KOPT-K1 (cell line): ENCODE measurements around the gene POLG2.

Source experiments
- H3K27ac ChIP-seq: fragments of 200-600 bp; sonication (generic); 2 replicates; pipeline ENCODE4 v1.5.1; 2016; ENCODE audit warnings: antibody characterized with exemption, mild to moderate bottlenecking, low read depth, low read length; ENCODE audit not compliant: poor library complexity, severe bottlenecking
- H3K36me3 ChIP-seq: fragments of 200-600 bp; sonication (generic); 2 replicates; pipeline ENCODE4 v1.5.1; 2017; ENCODE audit warnings: antibody characterized with exemption, mild to moderate bottlenecking, low read length, moderate library complexity; ENCODE audit not compliant: insufficient read depth
- H3K9me3 ChIP-seq: fragments of 200-600 bp; sonication (generic); 2 replicates; pipeline ENCODE4 v1.5.1; 2017; ENCODE audit warnings: antibody characterized with exemption, low read length, mild to moderate bottlenecking; ENCODE audit not compliant: insufficient read depth, poor library complexity, severe bottlenecking

POLG2 gene

GRCh38 chr17:64496786-64497564 lies at the start of gene POLG2:
TSS of gene POLG2 (minus strand) at chr17:64497054. CDS start at chr17:64496968, 86 bp downstream.
- H3K27ac ChIP-seq = peak within 1 kb of the TSS; percentile 90
- peaks cover 73% of the 10 kb centered on the region for H3K36me3 ChIP-seq
- no peaks in the 10 kb centered on the region for H3K9me3 ChIP-seq

- H3K27ac ChIP-seq = no peak overlapping the region
- H3K9me3 ChIP-seq = no peaks in the 10 kb centered on the region
- peaks cover 96% of the 10 kb centered on the region for H3K36me3 ChIP-seq
Observed at GRCh38 chr17:64544742-64545141, 47.9 kb upstream of the POLG2 start.

GRCh38 chr17:64540118-64540776 lies 43.4 kb upstream of the POLG2 start:
- Histone ChIP-seq H3K36me3 (peaks cover 96% of the 10 kb centered on the region), H3K9me3 (no peaks in the 10 kb centered on the region), H3K27ac (no peak overlapping the region)

DNA sequence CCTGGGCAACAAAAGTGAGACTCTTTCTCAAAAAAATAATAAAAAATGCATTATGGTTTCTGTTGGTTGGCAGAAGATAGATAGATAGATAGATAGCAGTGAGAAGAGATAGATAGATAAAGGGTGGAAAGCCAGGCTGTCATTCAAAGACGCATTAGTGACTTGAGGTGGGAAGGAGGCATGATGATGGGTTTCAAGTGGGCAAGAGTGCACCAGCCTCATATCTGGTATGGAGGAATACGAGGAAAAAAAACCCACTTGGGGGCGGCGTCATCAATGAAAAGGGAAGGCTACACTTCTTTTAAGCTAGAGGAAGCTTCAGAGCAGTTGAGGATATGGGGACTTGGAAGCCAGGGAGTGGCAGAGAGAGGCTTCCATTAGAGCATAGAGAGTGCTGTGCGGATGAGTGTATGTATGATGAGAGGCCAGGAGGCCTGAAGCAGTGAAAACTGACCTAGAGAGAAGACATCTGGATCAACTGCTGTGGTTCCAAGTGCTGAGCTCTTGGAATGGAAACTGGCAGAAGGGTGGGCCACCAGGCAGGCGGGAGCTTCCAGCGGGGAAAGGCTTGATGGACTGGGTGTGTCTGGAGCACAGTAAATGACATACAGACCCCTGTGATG lies 41.8 kb upstream of the POLG2 start:
- H3K36me3 ChIP-seq = peaks cover 96% of the 10 kb centered on the region
- H3K27ac ChIP-seq = no peak overlapping the region
- H3K9me3 ChIP-seq = no peaks in the 10 kb centered on the region

DNA sequence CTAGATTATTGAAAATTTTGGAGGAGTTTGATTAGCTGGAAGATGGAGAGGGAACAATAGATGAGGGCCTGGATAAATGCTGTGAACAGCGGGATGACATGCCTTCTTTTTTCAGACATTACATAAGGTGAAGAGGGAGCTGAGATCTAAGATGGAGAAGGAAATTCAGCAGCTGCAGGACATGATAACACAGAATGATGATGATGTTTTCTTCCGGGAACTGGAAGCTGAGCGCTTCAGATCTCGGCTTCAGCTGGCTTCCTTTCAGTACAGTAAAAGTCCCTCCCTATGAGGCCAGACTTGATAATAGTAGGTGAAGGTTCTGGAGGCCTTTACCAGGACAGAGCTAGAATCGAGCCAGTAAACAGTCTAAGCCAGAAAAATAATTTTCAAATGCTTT lies 40.6 kb upstream of the POLG2 start:
- Histone ChIP-seq H3K36me3 (peaks cover 99% of the 10 kb centered on the region), H3K9me3 (no peaks in the 10 kb centered on the region), H3K27ac (no peak overlapping the region)

DNA sequence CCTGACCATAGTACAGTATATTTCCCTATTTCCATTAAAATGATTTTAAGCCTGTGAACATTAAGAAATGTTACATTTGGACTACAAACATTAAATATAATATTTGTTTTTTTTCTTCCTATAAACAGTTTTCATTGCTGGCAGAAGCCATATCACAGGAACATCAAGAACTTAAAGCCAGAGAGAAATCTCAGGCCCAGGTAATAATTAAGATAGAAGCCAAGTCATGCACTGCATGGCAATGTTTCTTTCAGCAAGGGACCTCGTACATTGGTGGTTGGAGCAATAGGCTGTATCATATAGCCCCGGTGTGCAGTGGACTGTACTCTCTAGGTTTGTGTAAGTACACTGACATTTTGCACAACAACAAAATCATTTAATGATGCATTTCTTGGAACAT lies 40.1 kb upstream of the POLG2 start:
- Histone ChIP-seq H3K36me3 (peaks cover 99% of the 10 kb centered on the region), H3K27ac (no peak overlapping the region), H3K9me3 (no peaks in the 10 kb centered on the region)

DNA sequence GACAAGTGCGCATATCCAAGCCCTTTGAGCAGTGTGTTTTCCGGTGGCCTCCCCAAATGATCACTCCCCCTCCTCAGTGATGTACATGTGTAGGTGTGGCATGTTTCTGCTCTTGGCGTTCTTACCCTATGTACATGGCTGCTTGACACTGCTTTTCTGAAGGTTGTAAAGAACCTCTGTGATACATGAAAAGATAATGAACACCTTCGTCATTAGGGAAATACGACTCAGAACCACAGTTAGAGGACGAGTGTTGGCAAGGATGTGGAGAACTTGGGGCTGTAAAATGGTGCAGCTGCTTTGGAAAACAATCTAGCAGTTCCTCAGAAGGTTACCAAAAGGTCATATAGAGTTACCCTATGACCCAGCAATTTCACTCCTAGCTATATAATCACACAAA lies 38.5 kb upstream of the POLG2 start:
- Histone ChIP-seq H3K9me3 (no peaks in the 10 kb centered on the region), H3K27ac (no peak overlapping the region), H3K36me3 (peaks cover 100% of the 10 kb centered on the region)

DNA sequence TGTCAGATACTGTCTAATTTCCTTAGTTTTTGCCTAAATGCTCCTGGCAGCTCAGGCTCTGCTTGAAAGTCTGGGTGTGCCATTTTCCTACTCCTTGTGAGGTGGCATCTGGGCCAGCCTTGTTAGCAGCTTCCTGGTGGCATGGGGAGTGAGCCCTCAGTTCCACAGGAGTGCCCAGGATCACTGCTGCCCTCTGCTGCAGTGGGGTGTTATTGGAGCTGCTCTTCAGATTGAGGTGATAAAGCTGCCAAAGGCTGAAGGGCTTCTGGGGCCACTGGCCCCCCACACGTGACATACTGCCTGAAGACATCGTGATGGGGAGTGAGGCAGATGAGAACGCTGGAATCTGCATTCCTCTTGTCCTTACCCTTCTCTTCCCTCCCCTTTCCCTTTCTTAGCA lies 37.3 kb upstream of the POLG2 start:
- Histone ChIP-seq H3K36me3 (peaks cover 100% of the 10 kb centered on the region), H3K9me3 (no peaks in the 10 kb centered on the region), H3K27ac (no peak overlapping the region)

DNA sequence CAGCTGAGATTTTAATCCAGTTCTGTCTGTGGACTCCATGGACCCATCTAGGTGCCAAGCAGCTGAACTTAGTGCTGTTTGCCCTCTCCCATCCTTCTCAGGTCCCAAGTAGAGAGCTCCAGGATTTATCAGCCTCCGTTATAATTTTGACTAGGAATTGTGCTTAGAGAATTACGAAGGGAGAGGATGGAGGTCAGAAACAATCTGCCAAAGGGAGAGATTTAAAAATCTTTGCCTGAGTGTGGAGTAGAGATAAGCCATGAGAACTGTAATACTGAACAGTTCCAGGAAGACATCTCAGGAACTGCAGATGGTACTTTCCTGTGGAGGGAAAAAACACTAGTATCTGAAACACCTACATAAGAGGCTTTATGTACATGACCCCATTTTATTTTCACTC lies 36.9 kb upstream of the POLG2 start:
- Histone ChIP-seq H3K27ac (no peak overlapping the region), H3K9me3 (no peaks in the 10 kb centered on the region), H3K36me3 (peaks cover 100% of the 10 kb centered on the region)

DNA sequence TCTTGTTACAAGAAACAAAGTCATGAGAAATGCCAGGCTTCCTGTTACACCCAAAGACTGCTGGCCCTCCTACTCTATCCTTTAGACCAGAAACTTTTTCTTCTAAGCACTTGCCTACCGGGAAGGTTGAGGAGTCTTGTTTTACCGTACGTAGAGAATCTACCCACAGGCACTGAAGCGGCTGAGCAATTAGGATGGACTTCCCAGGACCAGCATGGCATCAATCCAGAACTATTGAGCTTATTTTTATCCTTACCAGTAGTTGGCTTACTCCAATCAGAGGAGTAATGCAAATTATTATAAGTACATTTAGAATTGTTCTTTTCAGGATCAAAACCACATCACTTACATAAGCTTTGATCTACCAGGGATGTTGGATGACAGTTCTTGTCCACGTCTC lies 35.6 kb upstream of the POLG2 start:
- Histone ChIP-seq H3K36me3 (peaks cover 100% of the 10 kb centered on the region), H3K9me3 (no peaks in the 10 kb centered on the region), H3K27ac (no peak overlapping the region)

GRCh38 chr17:64531955-64532371 lies 35.1 kb upstream of the POLG2 start:
- Histone ChIP-seq H3K36me3 (peaks cover 100% of the 10 kb centered on the region), H3K9me3 (no peaks in the 10 kb centered on the region), H3K27ac (no peak overlapping the region)

DNA sequence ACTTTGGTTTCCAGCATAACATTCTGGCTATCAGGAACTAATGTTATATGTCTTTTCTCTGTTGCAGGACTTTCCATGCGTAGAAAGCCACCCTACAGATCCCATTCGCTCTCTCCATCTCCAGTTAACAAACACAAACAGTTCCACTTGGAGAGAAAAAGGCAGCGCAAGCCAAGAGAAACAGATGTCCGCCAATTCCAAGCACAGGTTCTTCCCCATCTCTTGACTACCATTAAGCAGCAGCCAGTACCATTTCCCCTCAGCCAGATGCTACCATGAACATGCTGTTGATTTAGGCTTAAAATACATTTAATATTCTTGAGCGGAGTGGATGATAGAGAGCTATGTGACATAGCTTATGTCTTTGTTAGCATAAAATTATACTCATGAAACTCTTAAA lies 32.4 kb upstream of the POLG2 start:
- Histone ChIP-seq H3K36me3 (peaks cover 100% of the 10 kb centered on the region), H3K9me3 (no peaks in the 10 kb centered on the region), H3K27ac (no peak overlapping the region)

DNA sequence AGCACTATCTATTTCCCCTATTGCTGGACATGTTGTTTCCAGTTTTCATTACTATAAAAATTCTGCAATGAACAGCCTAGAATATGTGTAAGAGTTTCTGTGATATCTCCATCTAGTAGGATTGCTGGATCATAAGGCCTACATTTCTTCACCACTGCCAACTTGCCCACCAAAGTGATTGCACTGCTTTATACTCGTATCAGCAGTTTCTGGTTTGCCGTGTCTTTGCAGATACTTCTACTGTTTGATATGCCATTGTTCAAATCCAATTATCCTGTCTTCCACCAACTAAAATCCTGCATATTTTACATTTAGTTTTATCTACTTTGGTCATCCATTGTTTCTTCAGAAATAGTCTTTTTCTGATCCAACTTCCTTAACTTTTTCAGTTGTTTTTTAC lies 31.1 kb upstream of the POLG2 start:
- Histone ChIP-seq H3K9me3 (no peaks in the 10 kb centered on the region), H3K36me3 (peaks cover 100% of the 10 kb centered on the region), H3K27ac (no peak overlapping the region)

GRCh38 chr17:64520359-64520758 lies 23.5 kb upstream of the POLG2 start:
- H3K9me3 ChIP-seq = no peaks in the 10 kb centered on the region
- peaks cover 100% of the 10 kb centered on the region for H3K36me3 ChIP-seq

GRCh38 chr17:64519601-64520000 lies 22.7 kb upstream of the POLG2 start:
- Histone ChIP-seq H3K27ac (no peak overlapping the region), H3K36me3 (peaks cover 100% of the 10 kb centered on the region), H3K9me3 (no peaks in the 10 kb centered on the region)

More at GRCh38 chr17:64520359-64520758, 23.5 kb upstream of the POLG2 start:
- H3K27ac ChIP-seq = no peak overlapping the region
